ENCODE data around the gene CIROP. TPM values are rescaled to one million over a fixed set of nuclear protein-coding genes. Genes with fewer than 3 reads are reported as not detected.

CIROP gene
- total RNA-seq, 4 donors from 2014 or later: not detected

- no peaks in the 10 kb centered on the region for H3K9me3 ChIP-seq
- H3K36me3 ChIP-seq: peaks cover 0 to 17% (median 0%) of the 10 kb centered on the region in 3 donors
- no peak for DNase-seq
- TF ChIP-seq CTCF (IDR thresholded peaks at IDR 0.05) (no peak), POLR2A (IDR thresholded peaks at IDR 0.05) (no peak)
- H3K4me3 ChIP-seq: no peak overlapping the region
- H3K4me1 ChIP-seq: no peaks in the 10 kb centered on the region
- H3K27ac ChIP-seq: no peak overlapping the region
- no peaks in the 10 kb centered on the region for H3K27me3 ChIP-seq
Measured at GRCh38 chr14:23129759-23130316, 25.0 kb upstream of the CIROP start.

GRCh38 chr14:23128969-23129758 is 24.4 kb upstream of the CIROP start:
- Histone ChIP-seq H3K36me3 (peaks cover 0 to 17% (median 0%) of the 10 kb centered on the region in 3 donors), H3K27me3 (no peaks in the 10 kb centered on the region), H3K9me3 (no peaks in the 10 kb centered on the region), H3K4me3 (no peak overlapping the region), H3K4me1 (no peaks in the 10 kb centered on the region), H3K27ac (no peak overlapping the region)
- DNase-seq: no peak
- TF ChIP-seq POLR2A (IDR thresholded peaks at IDR 0.05) (no peak), CTCF (IDR thresholded peaks at IDR 0.05) (no peak)

GRCh38 chr14:23127861-23128260 is 23.1 kb upstream of the CIROP start:
- Histone ChIP-seq H3K9me3 (no peaks in the 10 kb centered on the region), H3K4me1 (no peaks in the 10 kb centered on the region), H3K36me3 (peaks cover 0 to 17% (median 0%) of the 10 kb centered on the region in 3 donors), H3K27ac (no peak overlapping the region), H3K27me3 (no peaks in the 10 kb centered on the region), H3K4me3 (no peak overlapping the region)
- TF ChIP-seq POLR2A (IDR thresholded peaks at IDR 0.05) (no peak), CTCF (IDR thresholded peaks at IDR 0.05) (no peak)
- DNase-seq: no peak

- no peak overlapping the region for H3K4me3 ChIP-seq
- H3K27me3 ChIP-seq: no peaks in the 10 kb centered on the region
- no peak for DNase-seq
- H3K9me3 ChIP-seq: no peaks in the 10 kb centered on the region
- TF ChIP-seq CTCF (IDR thresholded peaks at IDR 0.05) (no peak), POLR2A (IDR thresholded peaks at IDR 0.05) (no peak)
- peaks cover 0 to 17% (median 0%) of the 10 kb centered on the region in 3 donors for H3K36me3 ChIP-seq
- H3K4me1 ChIP-seq: peaks cover 0 to under 1% (median 0%) of the 10 kb centered on the region in 4 donors
- H3K27ac ChIP-seq: no peak overlapping the region
Measured at GRCh38 chr14:23126548-23127278, 21.9 kb upstream of the CIROP start.

GRCh38 chr14:23125933-23126524 is 21.2 kb upstream of the CIROP start:
- Histone ChIP-seq H3K4me3 (no peak overlapping the region), H3K27me3 (no peaks in the 10 kb centered on the region), H3K36me3 (peaks cover 0 to 17% (median 0%) of the 10 kb centered on the region in 3 donors), H3K9me3 (no peaks in the 10 kb centered on the region), H3K27ac (no peak overlapping the region), H3K4me1 (peaks cover 0 to 7% (median 0%) of the 10 kb centered on the region in 4 donors)
- TF ChIP-seq CTCF (IDR thresholded peaks at IDR 0.05) (no peak), POLR2A (IDR thresholded peaks at IDR 0.05) (no peak)
- no peak for DNase-seq

All from Peyer's patch (tissue), 4 donors.